Esophagus muscularis mucosa (tissue), 3 donors: Measurements from ENCODE around the gene GNAZ.

Source experiments
- POLR2AphosphoS5 ChIP-seq, 2 donors: sonication (generic); formaldehyde crosslinking; IDR thresholded peaks; one replicate each; pipeline ENCODE4 v1.6.1; 2017; ENCODE audit warnings: antibody characterized with exemption in 2 of 2
- TF ChIP-seq, protein P1 (sequence below), 3 experiments: fragments of 200-600 bp in 2 of 3; fragments of 450-650 bp in 1 of 3; sonication (generic) in 2 of 3; IDR thresholded peaks; one replicate each; pipeline ENCODE4 v1.5.1; 2017 to 2019; ENCODE audit warnings: antibody characterized with exemption in 3 of 3, mild to moderate bottlenecking in 2 of 3, moderate library complexity in 1 of 3

DNA sequence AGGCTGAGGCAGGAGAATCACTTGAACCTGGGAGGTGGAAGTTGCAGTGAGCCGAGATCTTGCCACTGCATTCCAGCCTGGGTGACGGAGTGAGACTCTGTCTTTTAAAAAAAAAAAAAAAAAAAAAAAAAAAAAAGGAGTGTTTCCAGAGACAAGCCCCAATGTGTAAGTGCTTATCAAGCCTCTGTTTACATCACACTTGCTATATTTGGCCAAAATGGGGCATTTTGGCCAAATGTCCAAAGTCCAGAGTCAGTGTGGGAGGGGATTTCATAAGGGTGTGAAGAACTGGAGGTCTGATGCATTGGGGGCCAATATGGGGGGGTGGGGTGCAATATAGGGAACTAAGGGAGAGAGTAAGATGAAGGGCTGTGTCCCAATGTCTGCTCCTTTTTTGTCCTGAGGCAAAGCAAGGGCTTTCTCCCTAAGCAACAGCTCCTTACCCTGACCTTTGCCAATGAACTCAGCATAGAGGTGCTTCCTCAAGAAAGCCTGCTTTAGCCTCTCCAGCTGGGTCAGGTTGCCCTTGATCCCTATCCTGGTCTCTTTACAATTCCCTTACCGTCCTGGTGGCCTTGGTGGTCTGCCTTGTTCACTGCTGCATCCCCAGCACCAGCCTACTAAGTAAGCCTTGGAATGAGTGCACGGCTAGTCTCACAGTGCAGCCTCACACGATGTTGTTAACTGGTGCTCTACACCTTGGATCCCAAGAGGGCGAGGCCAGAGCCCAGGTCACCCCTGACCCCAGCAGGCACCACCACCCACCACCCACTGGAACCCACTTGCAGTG, 95.9 kb downstream of the GNAZ start:
- TF ChIP-seq POLR2AphosphoS5 (IDR thresholded peaks at IDR 0.05) = no peak
- TF ChIP-seq, protein P1, sequence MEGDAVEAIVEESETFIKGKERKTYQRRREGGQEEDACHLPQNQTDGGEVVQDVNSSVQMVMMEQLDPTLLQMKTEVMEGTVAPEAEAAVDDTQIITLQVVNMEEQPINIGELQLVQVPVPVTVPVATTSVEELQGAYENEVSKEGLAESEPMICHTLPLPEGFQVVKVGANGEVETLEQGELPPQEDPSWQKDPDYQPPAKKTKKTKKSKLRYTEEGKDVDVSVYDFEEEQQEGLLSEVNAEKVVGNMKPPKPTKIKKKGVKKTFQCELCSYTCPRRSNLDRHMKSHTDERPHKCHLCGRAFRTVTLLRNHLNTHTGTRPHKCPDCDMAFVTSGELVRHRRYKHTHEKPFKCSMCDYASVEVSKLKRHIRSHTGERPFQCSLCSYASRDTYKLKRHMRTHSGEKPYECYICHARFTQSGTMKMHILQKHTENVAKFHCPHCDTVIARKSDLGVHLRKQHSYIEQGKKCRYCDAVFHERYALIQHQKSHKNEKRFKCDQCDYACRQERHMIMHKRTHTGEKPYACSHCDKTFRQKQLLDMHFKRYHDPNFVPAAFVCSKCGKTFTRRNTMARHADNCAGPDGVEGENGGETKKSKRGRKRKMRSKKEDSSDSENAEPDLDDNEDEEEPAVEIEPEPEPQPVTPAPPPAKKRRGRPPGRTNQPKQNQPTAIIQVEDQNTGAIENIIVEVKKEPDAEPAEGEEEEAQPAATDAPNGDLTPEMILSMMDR (IDR thresholded peaks at IDR 0.05) = no peak
